Common myeloid progenitor, CD34-positive (primary cell): ENCODE measurements around the gene TMEM163.

ENCODE experiments used
- CTCF ChIA-PET: fragments of 350-600 bp; sonication (Branson Sonifier 250); formaldehyde crosslinking; loops from one replicate; lab custom pipeline; 2021; ENCODE audit warnings: antibody characterized with exemption; lab: Charles Lee
- POLR2A ChIA-PET: fragments of 350-600 bp; sonication (Branson Sonifier 250); formaldehyde crosslinking; loops from one replicate; lab custom pipeline; 2021; ENCODE audit warnings: antibody characterized with exemption; lab: Charles Lee
- DNase-seq, 3 donors: peaks; one replicate each; pipeline versions ENCODE4 v3.0.0 to v3.0.0-alpha.2; 2013
- H3K27ac ChIP-seq, 2 experiments: 1 replicate in 1 of 2; 2 replicates in 1 of 2; pipeline ENCODE4 v1.7.0; 2013; ENCODE audit warnings: inconsistent platforms in 2 of 2, low read length in 2 of 2, mild to moderate bottlenecking in 2 of 2, low read depth in 1 of 2, moderate library complexity in 1 of 2; ENCODE audit not compliant: severe bottlenecking in 2 of 2, insufficient read depth in 1 of 2, poor library complexity in 1 of 2
- H3K27me3 ChIP-seq, 5 experiments: replicated peaks in 2 of 5; 1 replicate in 3 of 5; 2 replicates in 2 of 5; pipeline versions ENCODE4 v1.6.1 to v1.7.0; 2013; ENCODE audit warnings: low read length in 4 of 5, mild to moderate bottlenecking in 2 of 5, moderate library complexity in 2 of 5, inconsistent platforms in 1 of 5; ENCODE audit not compliant: insufficient read depth in 5 of 5, control insufficient read depth in 4 of 5
- H3K36me3 ChIP-seq, 4 experiments: 1 replicate in 2 of 4; 2 replicates in 2 of 4; pipeline versions ENCODE4 v1.6.1 to v1.7.0; 2013; ENCODE audit warnings: low read length in 3 of 4, control low read depth in 1 of 4, mild to moderate bottlenecking in 1 of 4; ENCODE audit not compliant: control insufficient read depth in 4 of 4, insufficient read depth in 4 of 4
- H3K4me1 ChIP-seq, 4 experiments: 1 replicate in 3 of 4; 2 replicates in 1 of 4; pipeline versions ENCODE4 v1.6.1 to v1.7.1; 2013; ENCODE audit warnings: low read length in 3 of 4, mild to moderate bottlenecking in 3 of 4, control low read depth in 1 of 4, inconsistent platforms in 1 of 4, moderate library complexity in 1 of 4; ENCODE audit not compliant: control insufficient read depth in 4 of 4, insufficient read depth in 4 of 4; ENCODE audit errors: control extremely low read depth in 1 of 4
- H3K4me3 ChIP-seq, 7 experiments: 1 replicate in 4 of 7; 2 replicates in 3 of 7; pipeline versions ENCODE4 v1.5.1 to v1.7.0; 2013; ENCODE audit warnings: mild to moderate bottlenecking in 7 of 7, low read length in 6 of 7, moderate library complexity in 6 of 7, inconsistent platforms in 2 of 7, low read depth in 2 of 7, control low read depth in 1 of 7; ENCODE audit not compliant: insufficient read depth in 4 of 7, control insufficient read depth in 1 of 7; ENCODE audit errors: extremely low read depth in 1 of 7
- H3K9me3 ChIP-seq, 5 experiments: 1 replicate in 4 of 5; 2 replicates in 1 of 5; pipeline versions ENCODE4 v1.6.1 to v1.7.1; 2013; ENCODE audit warnings: low read length in 4 of 5, mild to moderate bottlenecking in 2 of 5, inconsistent platforms in 1 of 5, low read depth in 1 of 5, moderate library complexity in 1 of 5; ENCODE audit not compliant: control insufficient read depth in 4 of 5, insufficient read depth in 2 of 5; ENCODE audit errors: control extremely low read depth in 1 of 5
- WGBS: methylation state at CpG from one replicate; pipeline ENCODE4 v1.1.5; 2013; ENCODE audit not compliant: insufficient coverage; 5-methylcytosine and 5-hydroxymethylcytosine counted together

Gene TMEM163

GRCh38 chr2:134411279-134411827 lies 307.4 kb downstream of the TMEM163 start:
- no peak for DNase-seq
- H3K4me3 ChIP-seq = no peak overlapping the region
- H3K9me3 ChIP-seq = no peaks in the 10 kb centered on the region
- peaks cover 6 to 14% (median 8%) of the 10 kb centered on the region in 4 experiments for H3K4me1 ChIP-seq
- H3K36me3 ChIP-seq = peaks cover 2 to 12% (median 4%) of the 10 kb centered on the region in 4 experiments
- CTCF ChIA-PET = interaction anchor here (0.7 to 8.2 kb wide), 35 partner anchors 10 to 532 kb away, joined by 3 to 109 read pairs (median 4); partner anchors contain the start of gene MGAT5
- H3K27me3 ChIP-seq = no peaks in the 10 kb centered on the region
- WGBS = 80% methylated on average over 2 of the region's 6 CpGs
- POLR2A ChIA-PET = interaction anchor here (1.6 kb wide), 1 partner anchor 293 kb away, joined by 8 read pairs; no protein-coding TSS in a partner anchor
- H3K27ac ChIP-seq = no peak overlapping the region

- no peaks in the 10 kb centered on the region for H3K9me3 ChIP-seq
- H3K36me3 ChIP-seq = peaks cover 2 to 16% (median 4%) of the 10 kb centered on the region in 4 experiments
- ChIA-PET POLR2A (interaction anchor here (1.6 kb wide), 1 partner anchor 293 kb away, joined by 8 read pairs; no protein-coding TSS in a partner anchor), CTCF (interaction anchor here (0.7 to 8.2 kb wide), 24 partner anchors 10 to 532 kb away, joined by 3 to 109 read pairs (median 5); partner anchors contain the start of gene MGAT5)
- H3K27ac ChIP-seq = no peak overlapping the region
- no peak overlapping the region for H3K4me3 ChIP-seq
- DNase-seq = no peak
- H3K4me1 ChIP-seq = peaks cover 6 to 14% (median 8%) of the 10 kb centered on the region in 4 experiments
- 93% methylated on average over 4 of the region's 5 CpGs for WGBS
- no peaks in the 10 kb centered on the region for H3K27me3 ChIP-seq
These were observed 308.0 kb downstream of the TMEM163 start for GRCh38 chr2:134410831-134411231.

DNA sequence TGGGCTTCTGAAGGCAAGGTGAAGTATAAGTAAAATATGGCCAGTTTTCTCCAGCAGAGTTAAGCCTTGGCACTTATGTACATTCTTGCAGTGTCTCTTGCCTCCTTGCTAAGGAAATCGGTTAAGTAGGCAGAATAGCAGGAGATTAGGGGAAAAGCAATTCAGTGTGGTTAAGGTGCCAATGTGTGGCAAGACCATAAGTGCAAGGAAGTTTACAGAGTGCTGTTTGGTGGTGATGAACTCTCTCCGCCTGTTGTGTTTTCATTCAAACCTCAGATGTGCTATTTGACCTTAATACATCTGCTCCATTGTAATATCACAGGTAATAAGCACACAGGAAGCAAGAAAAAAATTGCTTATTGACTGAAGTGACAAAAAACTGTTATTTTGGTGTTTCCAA lies 308.8 kb downstream of the TMEM163 start:
- CTCF ChIA-PET = interaction anchor here (1.2 to 8.2 kb wide), 5 partner anchors 17 to 524 kb away, joined by 3 to 109 read pairs (median 5); no protein-coding TSS in a partner anchor
- Histone ChIP-seq H3K27ac (no peak overlapping the region), H3K36me3 (peaks cover 2 to 24% (median 4%) of the 10 kb centered on the region in 4 experiments), H3K9me3 (no peaks in the 10 kb centered on the region), H3K4me3 (no peak overlapping the region), H3K4me1 (peaks cover 6 to 14% (median 8%) of the 10 kb centered on the region in 4 experiments), H3K27me3 (no peaks in the 10 kb centered on the region)
- POLR2A ChIA-PET = no interaction called here
- DNase-seq = no peak
- 60% methylated on average over 1 of the region's 2 CpGs for WGBS

DNA sequence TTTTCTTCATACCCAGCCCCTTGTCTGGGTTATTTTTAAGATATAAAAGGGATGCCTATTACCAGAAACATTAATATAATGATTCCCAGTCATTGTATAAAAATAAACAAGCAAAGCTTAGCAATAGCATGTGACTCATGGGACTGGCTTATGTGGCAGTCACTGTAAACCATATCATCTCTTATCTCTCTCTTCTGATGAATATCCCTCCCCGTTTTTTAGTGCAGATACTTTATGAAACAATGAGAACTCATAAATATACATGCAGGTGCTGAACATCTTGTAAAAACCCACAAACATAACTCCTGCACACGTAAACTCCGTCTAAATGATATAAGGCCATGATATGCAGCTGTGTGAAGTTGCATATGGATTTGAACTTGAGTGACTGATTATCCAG lies 310.0 kb downstream of the TMEM163 start:
- Histone ChIP-seq H3K27ac (no peak overlapping the region), H3K4me1 (peaks cover 6 to 14% (median 8%) of the 10 kb centered on the region in 4 experiments), H3K27me3 (no peaks in the 10 kb centered on the region), H3K4me3 (no peak overlapping the region), H3K9me3 (no peaks in the 10 kb centered on the region), H3K36me3 (peaks cover 2 to 33% (median 6%) of the 10 kb centered on the region in 4 experiments)
- ChIA-PET POLR2A (no interaction called here), CTCF (interaction anchor here (0.6 to 8.2 kb wide), 4 partner anchors 10 to 523 kb away, joined by 3 to 109 read pairs (median 46); no protein-coding TSS in a partner anchor)
- DNase-seq = no peak
- WGBS = 100% methylated on average over 1 of the region's 3 CpGs

- Histone ChIP-seq H3K27me3 (no peaks in the 10 kb centered on the region), H3K27ac (no peak overlapping the region), H3K9me3 (no peaks in the 10 kb centered on the region), H3K36me3 (peaks cover 2 to 34% (median 4%) of the 10 kb centered on the region in 4 experiments), H3K4me1 (peaks cover 6 to 14% (median 8%) of the 10 kb centered on the region in 4 experiments), H3K4me3 (no peak overlapping the region)
- peak in 2 of 3 donors; percentile 9 to 15 for DNase-seq
- 33% methylated on average over 2 of the region's 3 CpGs for WGBS
- ChIA-PET POLR2A (no interaction called here), CTCF (interaction anchor here (0.6 to 8.2 kb wide), 4 partner anchors 11 to 522 kb away, joined by 3 to 109 read pairs (median 46); no protein-coding TSS in a partner anchor)
These were observed 310.4 kb downstream of the TMEM163 start for GRCh38 chr2:134408386-134408785.

GRCh38 chr2:134407154-134407890 lies 311.5 kb downstream of the TMEM163 start:
- H3K27ac ChIP-seq = no peak overlapping the region
- no peak overlapping the region for H3K4me3 ChIP-seq
- no peaks in the 10 kb centered on the region for H3K27me3 ChIP-seq
- ChIA-PET POLR2A (no interaction called here), CTCF (interaction anchor here (0.9 kb wide), 1 partner anchor 289 kb away, joined by 4 read pairs; no protein-coding TSS in a partner anchor)
- peaks cover 6 to 14% (median 8%) of the 10 kb centered on the region in 4 experiments for H3K4me1 ChIP-seq
- peaks cover 3 to 35% (median 4%) of the 10 kb centered on the region in 4 experiments for H3K36me3 ChIP-seq
- WGBS = 100% methylated on average over 1 of the region's 4 CpGs
- no peaks in the 10 kb centered on the region for H3K9me3 ChIP-seq
- no peak for DNase-seq
